Neural crest cell (in vitro differentiated cells): ENCODE data around the gene PROM2. TPM values are rescaled to one million over a fixed set of nuclear protein-coding genes. Genes with fewer than 3 reads are reported as not detected.

Source experiments
- DNase-seq: peaks from one replicate; pipeline ENCODE4 v3.0.0; 2021; ENCODE audit warnings: low read depth, mixed read lengths, low spot score
- H3K27ac Mint-ChIP-seq: one replicate; pipeline ENCODE4 v1.8.0; 2021; ENCODE audit warnings: mild to moderate bottlenecking, mixed read lengths; ENCODE audit not compliant: unreplicated experiment
- H3K27me3 Mint-ChIP-seq: 2 replicates; pipeline ENCODE4 v1.8.0; 2021; ENCODE audit warnings: low read depth, mild to moderate bottlenecking, mixed read lengths
- H3K36me3 Mint-ChIP-seq: 2 replicates; pipeline ENCODE4 v1.8.0; 2021; ENCODE audit warnings: low read depth, mild to moderate bottlenecking, mixed read lengths
- H3K4me1 Mint-ChIP-seq: 2 replicates; pipeline ENCODE4 v1.8.0; 2021; ENCODE audit warnings: mixed read lengths
- H3K4me3 Mint-ChIP-seq: one replicate; pipeline ENCODE4 v1.8.0; 2021; ENCODE audit warnings: mild to moderate bottlenecking, mixed read lengths
- H3K9me3 Mint-ChIP-seq: 2 replicates; pipeline ENCODE4 v1.8.0; 2021; ENCODE audit warnings: mixed read lengths
- total RNA-seq: library from RNA; stranded (reverse); gene quantifications from 2 replicates; pipeline ENCODE4 v1.2.1, GENCODE V29; 2021
- TF ChIP-seq, protein P1 (sequence below): fragments of 200-600 bp; sonication (generic); conservative IDR thresholded peaks from 2 replicates; pipeline ENCODE4 v1.5.0; 2021; ENCODE audit warnings: antibody characterized with exemption, mild to moderate bottlenecking

The PROM2 gene
- total RNA-seq, 1 donor from 2014 or later: 1.8 TPM

- no peaks in the 10 kb centered on the region for H3K27me3 Mint-ChIP-seq
- peaks cover 19% of the 10 kb centered on the region for H3K4me1 Mint-ChIP-seq
- no peak overlapping the region for H3K4me3 Mint-ChIP-seq
- TF ChIP-seq, protein P1, sequence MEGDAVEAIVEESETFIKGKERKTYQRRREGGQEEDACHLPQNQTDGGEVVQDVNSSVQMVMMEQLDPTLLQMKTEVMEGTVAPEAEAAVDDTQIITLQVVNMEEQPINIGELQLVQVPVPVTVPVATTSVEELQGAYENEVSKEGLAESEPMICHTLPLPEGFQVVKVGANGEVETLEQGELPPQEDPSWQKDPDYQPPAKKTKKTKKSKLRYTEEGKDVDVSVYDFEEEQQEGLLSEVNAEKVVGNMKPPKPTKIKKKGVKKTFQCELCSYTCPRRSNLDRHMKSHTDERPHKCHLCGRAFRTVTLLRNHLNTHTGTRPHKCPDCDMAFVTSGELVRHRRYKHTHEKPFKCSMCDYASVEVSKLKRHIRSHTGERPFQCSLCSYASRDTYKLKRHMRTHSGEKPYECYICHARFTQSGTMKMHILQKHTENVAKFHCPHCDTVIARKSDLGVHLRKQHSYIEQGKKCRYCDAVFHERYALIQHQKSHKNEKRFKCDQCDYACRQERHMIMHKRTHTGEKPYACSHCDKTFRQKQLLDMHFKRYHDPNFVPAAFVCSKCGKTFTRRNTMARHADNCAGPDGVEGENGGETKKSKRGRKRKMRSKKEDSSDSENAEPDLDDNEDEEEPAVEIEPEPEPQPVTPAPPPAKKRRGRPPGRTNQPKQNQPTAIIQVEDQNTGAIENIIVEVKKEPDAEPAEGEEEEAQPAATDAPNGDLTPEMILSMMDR: no peak
- H3K36me3 Mint-ChIP-seq: no peaks in the 10 kb centered on the region
- no peak overlapping the region for H3K27ac Mint-ChIP-seq
- DNase-seq: no peak
- no peaks in the 10 kb centered on the region for H3K9me3 Mint-ChIP-seq
Measured at GRCh38 chr2:95317123-95317500, 42.9 kb downstream of the PROM2 start.

DNA sequence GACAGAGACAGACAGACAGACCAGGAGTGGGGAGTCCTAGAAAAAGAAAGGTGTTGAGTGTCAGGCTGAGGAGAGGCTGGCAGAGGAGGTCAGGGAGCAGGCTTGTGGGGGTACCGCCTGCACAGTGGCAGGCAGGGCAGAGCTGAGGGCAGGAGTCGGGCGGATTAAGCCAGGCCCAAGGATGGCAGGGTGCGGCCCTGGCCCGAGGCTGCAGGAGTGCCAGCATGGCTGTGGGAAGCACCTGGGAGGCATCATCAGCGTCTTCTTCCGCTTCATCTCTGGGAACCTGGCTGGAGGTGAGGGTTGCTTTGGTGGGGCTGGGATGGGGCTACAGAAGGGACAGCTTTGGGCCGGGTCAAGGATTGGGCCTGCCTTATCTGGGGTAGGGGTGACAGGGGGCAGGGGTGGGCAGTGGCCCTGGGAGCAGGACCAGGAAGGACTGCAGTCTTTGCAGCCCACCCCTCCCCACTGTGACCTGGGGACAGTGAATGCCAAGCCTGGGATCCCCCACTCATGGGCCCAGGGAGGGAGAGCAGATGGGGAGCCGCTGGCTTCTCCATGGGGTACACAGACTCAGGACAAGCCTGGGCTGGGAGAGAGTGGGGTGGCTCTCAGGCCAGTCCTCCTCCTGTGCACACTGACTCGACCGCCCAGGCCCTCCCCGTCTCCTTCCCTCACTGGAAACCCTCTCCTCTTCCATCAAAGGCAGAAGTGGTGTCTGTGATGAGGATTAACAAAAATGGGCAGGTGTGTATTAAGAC lies 43.6 kb downstream of the PROM2 start:
- H3K9me3 Mint-ChIP-seq: no peaks in the 10 kb centered on the region
- no peak for DNase-seq
- no peaks in the 10 kb centered on the region for H3K36me3 Mint-ChIP-seq
- no peak overlapping the region for H3K4me3 Mint-ChIP-seq
- no peaks in the 10 kb centered on the region for H3K27me3 Mint-ChIP-seq
- peak overlapping the region; percentile 83 for H3K27ac Mint-ChIP-seq
- TF ChIP-seq, protein P1: no peak
- H3K4me1 Mint-ChIP-seq: peaks cover 19% of the 10 kb centered on the region

GRCh38 chr2:95318431-95319220 lies 44.4 kb downstream of the PROM2 start:
- H3K4me3 Mint-ChIP-seq: no peak overlapping the region
- H3K4me1 Mint-ChIP-seq: peaks cover 19% of the 10 kb centered on the region
- H3K9me3 Mint-ChIP-seq: no peaks in the 10 kb centered on the region
- H3K27ac Mint-ChIP-seq: no peak overlapping the region
- H3K36me3 Mint-ChIP-seq: no peaks in the 10 kb centered on the region
- TF ChIP-seq, protein P1: no peak
- no peaks in the 10 kb centered on the region for H3K27me3 Mint-ChIP-seq
- DNase-seq: no peak

DNA sequence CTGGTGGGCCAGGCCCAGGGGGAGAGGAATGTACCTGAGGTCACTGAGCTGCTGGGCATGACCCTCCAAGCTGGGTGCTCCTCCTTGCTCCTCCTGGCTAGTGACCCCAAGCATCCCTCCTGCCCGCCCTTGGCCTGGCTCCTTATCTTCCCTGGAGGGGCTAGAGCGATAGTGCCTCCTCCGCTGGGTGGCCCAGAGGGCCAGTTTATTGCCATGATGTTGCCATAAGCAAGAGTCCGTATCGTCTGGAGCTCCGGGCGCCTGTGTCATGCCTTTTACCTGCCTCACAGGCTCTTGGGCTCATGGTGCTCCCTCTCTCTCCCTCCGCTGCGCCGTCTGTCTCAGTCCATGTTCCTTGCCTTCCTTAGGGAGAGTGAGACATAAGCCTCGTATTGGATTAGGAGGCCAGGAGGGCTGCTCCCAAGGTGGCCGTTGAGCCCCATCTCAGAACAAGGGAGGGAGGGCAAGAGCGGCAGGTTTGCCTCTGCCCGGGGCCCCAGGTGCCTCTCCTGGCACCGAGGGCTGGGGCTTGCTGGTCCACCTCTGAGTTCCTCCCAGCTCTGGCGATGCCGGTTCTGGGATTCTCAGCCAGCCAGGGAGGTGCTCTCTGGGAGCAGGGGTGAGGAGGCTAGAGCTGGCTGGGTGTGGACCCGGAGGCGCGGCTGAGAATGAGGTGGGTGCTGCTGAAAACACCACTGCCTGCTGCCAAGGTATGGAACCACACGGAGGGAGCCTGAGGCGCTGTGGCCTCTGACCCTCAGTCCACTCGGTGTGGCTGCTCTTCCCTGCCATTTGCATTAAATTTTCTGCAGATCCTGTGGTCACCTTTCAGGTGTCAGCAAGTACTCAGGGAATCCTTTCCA lies 45.5 kb downstream of the PROM2 start:
- Mint-ChIP-seq H3K27ac (no peak overlapping the region), H3K27me3 (no peaks in the 10 kb centered on the region), H3K36me3 (no peaks in the 10 kb centered on the region), H3K4me3 (no peak overlapping the region), H3K4me1 (peaks cover 15% of the 10 kb centered on the region), H3K9me3 (no peaks in the 10 kb centered on the region)
- DNase-seq: no peak
- TF ChIP-seq, protein P1: no peak

GRCh38 chr2:95320344-95320712 lies 46.1 kb downstream of the PROM2 start:
- no peak overlapping the region for H3K4me3 Mint-ChIP-seq
- H3K36me3 Mint-ChIP-seq: no peaks in the 10 kb centered on the region
- TF ChIP-seq, protein P1: no peak
- DNase-seq: no peak
- no peak overlapping the region for H3K27ac Mint-ChIP-seq
- H3K4me1 Mint-ChIP-seq: peaks cover 10% of the 10 kb centered on the region
- H3K27me3 Mint-ChIP-seq: no peaks in the 10 kb centered on the region
- no peaks in the 10 kb centered on the region for H3K9me3 Mint-ChIP-seq
